GM20431 (cell line): ENCODE data around the gene ABHD2.
"Not testable (repeated sequence)": the region's sequence is repeated elsewhere in the genome, so short reads cannot be mapped to it uniquely, and the experiment has no call there.

Source experiments
- in situ Hi-C: fragments of 300-500 bp; cut with MseI, MboI; formaldehyde crosslinking; loops from one replicate; pipeline ENCODE4 v1.15.0; 2020; ENCODE audit warnings: low sequenced_read_pairs; ENCODE audit not compliant: unreplicated experiment

The ABHD2 gene

DNA sequence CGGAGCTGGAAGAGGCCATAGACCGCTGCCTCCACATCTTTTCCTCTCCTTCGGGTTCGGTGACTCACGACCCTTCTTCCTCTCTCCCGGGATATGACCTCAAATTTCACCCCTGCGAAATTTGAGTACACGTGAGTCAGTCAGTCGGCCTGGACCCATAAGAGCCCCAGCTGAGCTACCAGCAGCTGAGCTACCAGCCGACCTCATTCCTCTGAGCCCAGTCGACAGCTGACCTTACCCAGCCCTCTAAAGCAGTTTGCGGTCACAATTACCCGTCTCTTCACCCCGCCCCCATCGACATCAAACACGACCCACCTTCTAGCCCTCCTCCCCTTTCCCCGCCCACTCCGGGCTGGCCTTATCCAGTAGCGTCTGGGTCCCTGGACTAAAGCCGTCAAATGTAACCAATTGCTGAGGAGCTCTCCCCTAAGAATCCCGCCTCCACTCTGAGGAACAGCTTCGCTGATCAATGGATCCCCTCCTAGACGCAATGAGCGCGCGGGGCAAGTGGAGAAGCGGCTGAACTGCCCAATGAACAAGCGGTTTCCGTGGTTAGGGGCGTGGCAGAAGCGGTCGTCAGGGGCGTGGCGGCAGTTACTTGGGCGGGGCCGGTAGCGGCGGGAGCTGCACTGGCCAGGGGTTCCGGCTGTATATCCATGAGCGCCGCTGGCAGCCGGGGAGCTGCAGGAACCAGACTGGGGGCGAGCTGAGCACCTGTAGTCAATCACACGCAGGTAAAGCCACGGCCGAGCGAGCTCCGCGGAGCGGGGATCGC lies at the start of gene ABHD2:
Gene ABHD2 (plus strand): TSS at position 627 of the 775 bp plus-strand sequence. CDS start 27,872 bp downstream, outside the sequence.
- in situ Hi-C loops, result no loop called here

DNA sequence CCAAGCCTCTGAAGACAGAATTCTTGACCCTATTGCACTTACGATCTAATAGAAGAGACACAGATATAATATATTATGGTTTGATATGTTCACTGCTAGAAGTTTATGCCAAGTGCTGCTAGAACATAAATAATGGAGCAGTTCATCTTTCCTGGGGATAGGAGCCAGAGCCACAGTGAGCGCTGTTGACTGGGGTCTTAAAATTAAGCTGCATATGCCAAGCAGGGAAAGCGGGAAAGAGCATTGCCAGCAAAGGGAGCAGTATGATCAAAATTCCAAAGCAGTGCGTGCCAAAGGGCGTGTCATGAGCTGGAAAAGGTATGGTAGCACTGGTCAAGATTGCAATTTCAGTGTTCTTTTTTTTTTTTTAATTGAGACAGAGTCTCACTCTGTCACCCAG lies 49.1 kb upstream of the ABHD2 start:
- in situ Hi-C loops, result no loop called here

DNA sequence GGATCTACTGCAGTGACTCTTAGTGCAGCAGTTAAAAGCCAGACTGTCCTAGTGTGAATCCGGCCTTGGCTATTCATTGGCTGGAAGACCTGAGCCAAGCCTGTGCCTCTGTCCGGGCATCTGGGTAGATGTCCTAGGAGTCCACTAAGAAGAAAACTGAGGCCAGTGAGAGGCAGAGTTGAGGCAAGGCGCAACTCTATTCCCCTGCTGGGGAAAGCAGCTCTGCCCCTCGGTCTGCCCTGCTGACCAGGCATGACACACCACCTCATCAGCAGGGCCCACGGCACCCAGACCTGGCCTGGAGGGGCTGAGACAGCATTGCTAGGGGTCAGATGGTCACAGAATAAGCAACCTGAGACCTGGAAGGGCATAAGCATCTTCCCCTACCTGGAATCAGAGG lies 46.7 kb upstream of the ABHD2 start:
- in situ Hi-C loops, result no loop called here

- in situ Hi-C loops, result no loop called here
These were observed 45.9 kb upstream of the ABHD2 start for GRCh38 chr15:89042387-89042786.

DNA sequence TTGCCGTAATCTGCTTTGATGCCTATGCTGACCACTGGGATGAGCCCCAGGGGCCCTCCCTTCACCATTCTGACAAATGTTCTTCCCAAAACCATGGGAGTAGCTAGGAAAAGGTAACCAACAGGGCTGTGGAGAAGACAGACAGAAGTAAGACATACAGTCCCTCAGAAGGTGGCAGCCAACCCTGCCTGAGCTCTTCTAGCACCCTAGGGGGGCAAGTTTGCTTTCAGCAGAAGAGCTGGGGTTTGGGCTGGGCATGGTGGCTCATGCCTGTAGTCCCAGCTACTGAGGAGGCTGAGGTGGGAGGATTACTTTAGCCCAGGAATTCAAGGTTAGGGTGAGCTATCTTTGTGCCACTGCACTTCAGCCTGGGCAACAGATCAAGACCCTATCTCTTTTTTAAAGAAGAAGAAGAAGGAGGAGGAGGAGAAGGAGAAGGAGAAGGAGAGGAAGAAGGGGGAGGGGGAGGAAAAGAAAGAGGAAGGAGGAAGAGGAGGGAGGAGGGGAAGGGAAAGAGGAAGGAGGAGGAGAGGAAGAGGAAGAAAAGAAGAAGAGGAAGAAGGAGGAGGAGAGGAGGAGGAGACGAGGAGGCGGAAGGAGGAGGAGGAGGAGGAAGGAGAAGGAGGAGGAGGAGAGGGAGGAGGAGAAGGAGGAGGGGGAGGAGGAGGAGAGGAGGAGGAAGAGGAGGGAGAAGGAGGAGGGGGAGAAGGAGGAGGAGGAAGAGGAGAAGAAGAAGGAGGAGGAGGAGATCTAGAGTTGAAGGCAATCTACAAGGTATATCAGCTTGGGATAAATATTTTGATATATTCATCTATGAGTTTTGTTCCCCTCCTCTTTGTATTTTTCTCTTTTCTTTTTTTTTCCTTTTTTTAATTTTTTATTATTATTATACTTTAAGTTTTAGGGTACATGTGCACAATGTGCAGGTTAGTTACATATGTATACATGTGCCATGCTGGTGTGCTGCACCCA lies 44.9 kb upstream of the ABHD2 start:
- in situ Hi-C loops, result no loop called here

DNA sequence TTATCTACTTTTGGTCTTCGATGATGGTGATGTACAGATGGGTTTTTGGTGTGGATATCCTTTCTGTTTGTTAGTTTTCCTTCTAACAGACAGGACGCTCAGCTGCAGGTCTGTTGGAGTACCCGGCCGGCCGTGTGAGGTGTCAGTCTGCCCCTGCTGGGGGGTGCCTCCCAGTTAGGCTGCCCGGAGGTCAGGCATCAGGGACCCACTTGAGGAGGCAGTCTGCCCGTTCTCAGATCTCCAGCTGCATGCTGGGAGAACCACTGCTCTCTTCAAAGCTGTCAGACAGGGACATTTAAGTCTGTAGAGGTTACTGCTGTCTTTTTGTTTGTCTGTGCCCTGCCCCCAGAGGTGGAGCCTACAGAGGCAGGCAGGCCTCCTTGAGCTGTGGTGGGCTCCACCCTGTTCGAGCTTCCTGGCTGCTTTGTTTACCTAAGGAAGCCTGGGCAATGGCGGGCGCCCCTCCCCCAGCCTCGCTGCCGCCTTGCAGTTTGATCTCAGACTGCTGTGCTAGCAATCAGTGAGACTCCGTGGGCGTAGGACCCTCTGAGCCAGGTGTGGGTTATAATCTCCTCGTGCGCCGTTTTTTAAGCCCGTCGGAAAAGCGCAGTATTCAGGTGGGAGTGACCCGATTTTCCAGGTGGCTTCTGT lies 39.1 kb upstream of the ABHD2 start:
- in situ Hi-C loops, result not testable (repeated sequence)

DNA sequence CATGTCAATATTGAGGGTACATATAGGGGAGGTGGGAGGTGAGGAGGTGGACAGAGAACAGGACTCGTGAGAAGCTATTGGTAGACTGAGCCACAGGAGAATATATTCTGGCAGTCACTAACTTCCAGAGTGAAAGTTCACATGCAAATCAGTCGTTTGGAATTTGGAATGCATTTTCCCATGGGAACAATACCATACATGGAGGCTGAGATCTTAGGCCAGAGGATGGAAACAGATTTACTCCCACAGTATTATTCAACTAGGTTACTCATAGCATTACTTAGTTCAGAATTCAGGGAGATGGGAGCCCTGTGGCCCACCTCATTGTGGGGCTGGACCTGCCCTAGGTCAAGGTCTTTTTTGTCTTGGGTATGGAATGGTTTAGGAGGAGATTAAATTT lies 36.4 kb upstream of the ABHD2 start:
- in situ Hi-C loops, result loop anchor here (10.0 kb wide), 1 partner anchor 123 kb away; no protein-coding TSS in a partner anchor

DNA sequence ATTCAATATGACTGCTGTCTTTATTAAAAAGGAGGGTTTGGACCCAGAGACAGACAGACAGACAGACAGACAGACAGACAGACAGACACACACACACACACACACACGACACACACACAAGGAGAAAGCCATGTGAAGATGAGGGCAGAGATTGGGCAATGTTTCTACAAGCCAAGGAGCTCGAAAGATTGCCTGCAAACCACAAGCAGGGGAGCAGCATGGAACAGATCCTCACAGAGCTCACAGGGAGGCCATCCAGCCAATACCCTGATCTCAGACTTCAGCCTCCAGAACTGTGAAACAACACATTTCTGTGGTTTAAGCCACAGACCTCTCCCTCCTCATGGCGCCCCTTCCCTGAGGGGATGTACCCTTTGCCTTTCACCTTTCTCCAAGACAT lies 35.8 kb upstream of the ABHD2 start:
- in situ Hi-C loops, result loop anchor here (10.0 kb wide), 1 partner anchor 122 kb away; no protein-coding TSS in a partner anchor

DNA sequence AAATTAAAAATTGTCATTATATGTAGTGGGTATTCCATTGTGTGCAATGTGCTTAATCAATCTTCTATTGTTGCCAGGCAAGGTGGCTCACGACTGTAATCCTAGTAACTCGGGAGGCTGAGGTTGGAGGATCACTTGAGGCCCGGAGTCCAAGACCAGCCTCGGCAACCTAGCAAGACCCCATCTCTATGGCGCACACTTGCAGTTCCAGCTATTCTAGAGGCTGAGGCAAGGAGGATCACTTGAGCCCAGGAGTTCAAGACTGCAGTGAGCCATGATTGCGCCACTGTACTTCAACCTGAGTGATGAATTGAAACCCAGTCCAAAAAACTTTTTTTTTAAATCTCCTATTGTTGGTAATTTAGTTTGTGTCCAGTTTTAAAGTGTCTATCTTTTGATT lies 33.4 kb upstream of the ABHD2 start:
- in situ Hi-C loops, result loop anchor here (10.0 kb wide), 1 partner anchor 120 kb away; no protein-coding TSS in a partner anchor

DNA sequence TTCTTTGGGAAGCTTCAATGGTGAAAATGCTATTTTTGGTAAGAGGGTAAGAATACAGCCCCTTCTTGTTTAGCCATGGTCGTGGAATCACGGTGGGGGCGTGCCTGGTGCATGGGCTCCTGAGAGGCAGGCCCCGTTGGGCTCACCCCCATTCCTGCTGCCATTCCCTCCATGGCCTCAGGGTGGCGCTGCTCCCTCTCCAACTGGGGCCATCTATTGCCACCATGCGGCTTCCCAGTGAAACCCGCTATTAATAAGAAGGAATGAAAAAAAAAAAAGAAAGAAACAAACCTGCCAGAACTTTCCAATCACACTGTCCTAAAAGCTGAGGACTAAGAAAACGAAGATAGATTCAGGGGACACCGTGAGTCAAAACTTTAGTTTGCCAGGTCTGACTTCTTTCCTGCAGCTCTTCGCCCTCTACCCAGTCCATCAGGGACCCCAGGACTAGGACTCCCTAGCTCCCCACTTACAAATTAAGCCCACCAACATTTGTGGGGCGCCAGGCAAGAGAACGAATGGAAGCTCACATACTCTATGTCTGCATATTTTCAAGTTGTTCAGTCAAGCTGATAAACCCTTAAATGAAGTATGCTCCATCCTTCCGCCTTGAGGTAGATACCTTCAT lies 30.6 kb upstream of the ABHD2 start:
- in situ Hi-C loops, result loop anchor here (10.0 kb wide), 1 partner anchor 117 kb away; no protein-coding TSS in a partner anchor

- in situ Hi-C loops, result loop anchor here (10.0 kb wide), 1 partner anchor 116 kb away; no protein-coding TSS in a partner anchor
These were observed 29.9 kb upstream of the ABHD2 start for GRCh38 chr15:89058376-89058775.

DNA sequence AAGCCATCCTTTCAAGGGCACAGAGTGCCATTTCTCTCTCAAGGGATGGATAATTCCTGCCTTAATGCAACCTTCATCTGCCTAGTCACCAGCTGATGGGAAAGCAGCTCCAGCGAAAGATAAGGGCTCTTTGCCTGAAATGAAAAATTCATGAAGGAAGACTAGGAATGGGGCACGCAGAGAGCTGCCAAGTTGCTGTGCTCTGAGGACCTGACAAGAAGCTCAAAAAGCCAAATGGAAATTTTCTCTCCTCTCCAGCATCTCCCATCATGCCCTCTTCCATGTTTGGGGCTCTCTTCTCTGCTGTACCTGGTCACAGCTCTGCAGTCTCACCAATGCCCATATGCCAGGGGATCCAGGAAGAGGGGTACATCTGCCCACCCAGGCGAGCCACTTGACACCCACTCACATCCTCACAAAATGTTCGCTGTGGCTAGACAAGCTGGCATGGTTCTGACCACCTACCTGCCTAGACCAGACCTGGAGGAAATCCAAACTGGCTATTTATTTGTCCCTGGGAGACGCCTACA lies 29.3 kb upstream of the ABHD2 start:
- in situ Hi-C loops, result loop anchor here (10.0 kb wide), 1 partner anchor 116 kb away; no protein-coding TSS in a partner anchor

DNA sequence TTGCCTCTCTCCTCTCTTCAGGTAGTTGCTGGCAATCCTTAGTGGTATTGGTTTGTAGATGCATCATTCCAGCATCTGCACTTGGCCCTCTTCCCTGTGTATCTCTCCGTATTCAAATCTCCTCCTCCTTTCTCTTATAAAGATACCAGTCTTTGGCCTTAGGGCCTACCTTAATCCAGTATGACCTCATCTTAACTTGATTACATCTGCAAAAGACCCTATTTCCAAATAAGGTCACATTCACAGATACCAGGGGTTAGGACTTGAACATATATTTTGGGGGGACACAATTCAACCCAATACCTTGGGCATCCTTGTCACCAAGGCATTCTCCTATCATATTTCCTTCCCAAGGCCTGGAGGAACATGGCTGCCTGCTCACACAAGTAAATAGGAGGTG lies 22.0 kb upstream of the ABHD2 start:
- in situ Hi-C loops, result no loop called here

- in situ Hi-C loops, result no loop called here
These were observed 20.5 kb upstream of the ABHD2 start for GRCh38 chr15:89067751-89068150.

DNA sequence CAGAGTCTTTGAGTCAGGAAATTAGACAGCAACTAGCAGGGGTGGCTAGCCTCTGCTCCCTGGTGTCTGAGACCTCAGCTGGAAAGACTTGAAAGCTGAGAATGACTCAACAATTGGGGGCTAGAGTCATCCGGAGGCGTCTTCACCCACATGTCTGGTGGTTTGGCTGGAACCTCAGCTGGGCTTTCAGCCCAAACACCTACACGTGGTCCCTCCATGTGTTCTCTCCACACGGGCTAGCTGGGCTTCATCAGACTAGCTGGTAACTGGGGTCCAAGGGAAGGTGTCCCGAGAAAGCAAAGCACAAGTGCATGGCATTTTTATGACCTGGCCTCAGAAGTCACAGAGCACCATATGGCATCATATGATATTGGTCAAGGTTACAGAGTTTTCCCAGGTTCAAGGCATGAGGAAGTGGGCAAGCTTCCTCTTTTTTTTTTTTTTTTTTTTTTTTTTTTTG lies 19.9 kb upstream of the ABHD2 start:
- in situ Hi-C loops, result no loop called here

- in situ Hi-C loops, result no loop called here
These were observed 17.8 kb upstream of the ABHD2 start for GRCh38 chr15:89070197-89071124.

GRCh38 chr15:89071471-89071870 lies 16.8 kb upstream of the ABHD2 start:
- in situ Hi-C loops, result no loop called here

DNA sequence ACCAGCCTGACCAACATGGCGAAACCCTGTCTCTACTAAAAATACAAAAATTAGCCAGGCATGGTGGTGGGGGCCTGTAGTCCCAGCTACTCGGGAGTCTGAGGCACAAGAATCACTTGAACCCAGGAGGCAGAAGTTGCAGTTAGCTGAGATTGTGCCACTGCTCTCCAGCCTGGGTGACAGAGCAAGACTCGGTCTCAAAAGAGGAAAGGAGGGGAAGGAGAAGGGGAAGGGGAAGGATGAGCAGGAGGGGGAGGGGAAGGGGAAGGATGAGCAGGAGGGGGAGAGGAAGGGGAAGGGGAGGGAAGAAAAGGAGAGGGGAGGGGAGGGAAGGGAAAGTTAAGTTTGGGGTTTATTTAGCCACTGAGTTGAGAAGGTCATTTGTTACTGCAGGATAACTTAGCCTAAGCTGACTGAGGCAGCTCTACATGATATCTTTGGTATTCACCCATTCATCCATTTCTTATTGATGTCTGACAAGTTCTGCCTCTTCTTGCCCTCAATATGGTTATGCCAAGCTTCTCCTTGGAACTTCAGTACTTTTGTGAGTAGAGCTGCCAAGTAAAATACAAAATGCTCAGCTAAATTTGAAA lies 15.9 kb upstream of the ABHD2 start:
- in situ Hi-C loops, result no loop called here
